Measurements from ENCODE around the gene SCUBE1. TPM values are rescaled to one million over a fixed set of nuclear protein-coding genes. Genes with fewer than 3 reads are reported as not detected.

SCUBE1 gene
- total RNA-seq, 3 donors from 2014 or later, result 0.48 to 0.98 (median 0.88) TPM

DNA sequence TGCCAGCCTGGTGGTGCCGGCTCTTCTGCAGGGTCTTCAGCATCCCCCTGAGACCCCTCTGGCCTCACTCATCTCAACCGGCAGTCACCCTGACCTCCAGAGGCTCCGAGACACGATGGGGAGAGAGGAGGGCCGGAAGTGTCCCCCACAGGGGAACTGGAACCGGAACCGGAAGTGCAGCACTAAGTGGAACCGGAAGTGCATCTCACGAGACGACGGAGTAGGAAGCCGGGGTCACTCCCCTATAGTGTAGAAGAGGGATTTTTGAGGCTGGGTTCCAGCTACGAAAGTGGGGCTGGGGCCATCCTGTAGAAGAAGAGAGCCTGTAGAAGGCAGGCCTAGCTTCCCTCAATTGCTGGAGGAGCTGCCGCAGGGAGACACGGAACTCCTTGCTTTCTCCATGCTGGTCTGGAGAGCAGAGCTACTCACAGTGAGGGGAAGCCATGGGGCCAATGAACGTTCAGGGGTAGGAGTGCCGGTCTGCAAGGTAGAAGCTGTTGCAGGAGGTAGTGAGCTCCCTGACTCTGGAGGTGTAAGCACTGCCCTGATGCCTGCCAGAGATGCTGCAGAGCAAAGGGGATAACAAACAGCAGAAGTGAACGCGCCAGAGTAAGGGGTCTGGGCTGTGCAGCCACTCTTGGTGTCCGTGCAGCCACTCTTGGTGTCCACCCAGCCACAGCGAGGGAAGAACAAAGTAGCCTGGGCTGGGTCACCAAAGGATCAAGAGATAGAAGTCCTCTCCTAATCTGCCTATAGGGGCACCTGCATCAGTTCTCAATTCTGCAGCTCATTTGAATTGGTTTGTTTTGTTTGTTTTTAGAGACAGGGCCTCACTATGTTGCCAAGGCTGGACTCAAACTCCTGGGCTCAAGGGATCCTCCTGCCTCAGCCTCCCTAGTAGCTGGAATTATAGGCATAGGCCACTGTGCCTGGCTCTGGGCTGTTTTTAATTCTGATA is 21.9 kb downstream of the SCUBE1 start:
- DNase-seq (ENCODE audit: low spot score in 2 of 2), result no peak
- Histone ChIP-seq H3K4me3 (no peak overlapping the region), H3K36me3 (no peaks in the 10 kb centered on the region), H3K9me3 (no peaks in the 10 kb centered on the region), H3K4me1 (no peaks in the 10 kb centered on the region), H3K27me3 (no peaks in the 10 kb centered on the region), H3K27ac (no peak overlapping the region)
- TF ChIP-seq POLR2A (IDR thresholded peaks at IDR 0.05), result no peak
- TF ChIP-seq, protein P1, sequence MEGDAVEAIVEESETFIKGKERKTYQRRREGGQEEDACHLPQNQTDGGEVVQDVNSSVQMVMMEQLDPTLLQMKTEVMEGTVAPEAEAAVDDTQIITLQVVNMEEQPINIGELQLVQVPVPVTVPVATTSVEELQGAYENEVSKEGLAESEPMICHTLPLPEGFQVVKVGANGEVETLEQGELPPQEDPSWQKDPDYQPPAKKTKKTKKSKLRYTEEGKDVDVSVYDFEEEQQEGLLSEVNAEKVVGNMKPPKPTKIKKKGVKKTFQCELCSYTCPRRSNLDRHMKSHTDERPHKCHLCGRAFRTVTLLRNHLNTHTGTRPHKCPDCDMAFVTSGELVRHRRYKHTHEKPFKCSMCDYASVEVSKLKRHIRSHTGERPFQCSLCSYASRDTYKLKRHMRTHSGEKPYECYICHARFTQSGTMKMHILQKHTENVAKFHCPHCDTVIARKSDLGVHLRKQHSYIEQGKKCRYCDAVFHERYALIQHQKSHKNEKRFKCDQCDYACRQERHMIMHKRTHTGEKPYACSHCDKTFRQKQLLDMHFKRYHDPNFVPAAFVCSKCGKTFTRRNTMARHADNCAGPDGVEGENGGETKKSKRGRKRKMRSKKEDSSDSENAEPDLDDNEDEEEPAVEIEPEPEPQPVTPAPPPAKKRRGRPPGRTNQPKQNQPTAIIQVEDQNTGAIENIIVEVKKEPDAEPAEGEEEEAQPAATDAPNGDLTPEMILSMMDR (IDR thresholded peaks at IDR 0.05), result no peak
- intact Hi-C loops (cut with DNase I; ENCODE audit: low total_unique reads), result no loop called here

DNA sequence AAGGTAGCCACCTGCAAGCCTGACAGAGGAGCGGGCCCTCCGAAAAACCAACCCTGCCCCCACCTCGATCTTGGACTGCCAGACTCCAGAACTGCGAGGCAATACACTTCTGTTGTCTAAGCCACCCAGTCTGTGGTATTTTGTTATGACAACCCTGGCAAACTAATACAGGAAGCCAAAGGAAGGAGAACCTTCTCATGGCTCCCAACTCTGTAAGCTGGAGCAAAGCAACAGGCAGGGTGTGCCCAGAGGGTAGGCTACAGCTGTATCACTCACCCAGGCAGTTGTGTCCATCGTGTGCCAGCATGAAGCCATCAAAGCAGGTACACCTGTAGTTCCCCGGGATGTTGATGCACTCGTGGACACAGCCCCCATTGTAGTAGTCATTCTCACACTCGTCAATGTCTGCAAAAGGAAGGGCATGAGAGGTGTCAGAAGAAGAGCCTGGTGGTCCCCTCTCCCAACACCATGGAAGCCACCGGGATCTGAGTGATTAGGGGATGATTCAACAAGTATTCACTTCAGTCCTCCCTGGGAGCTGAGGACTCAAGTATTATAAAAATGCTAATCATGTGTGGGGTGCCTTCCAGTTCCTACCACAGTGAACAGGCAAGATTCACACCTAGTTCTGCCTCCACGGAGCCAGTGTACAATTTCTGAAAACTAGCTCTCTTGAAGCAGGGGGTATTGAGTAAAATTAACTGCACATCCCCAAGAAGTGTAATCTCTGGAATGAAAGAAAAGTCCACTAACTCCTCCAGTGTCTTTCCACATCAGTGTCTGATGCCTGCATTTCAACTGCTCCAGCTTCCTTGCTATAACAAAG is 23.3 kb downstream of the SCUBE1 start:
- H3K36me3 ChIP-seq, result no peaks in the 10 kb centered on the region
- no peaks in the 10 kb centered on the region for H3K27me3 ChIP-seq
- no peak overlapping the region for H3K27ac ChIP-seq
- TF ChIP-seq, protein P1 (IDR thresholded peaks at IDR 0.05), result no peak
- no peak for TF ChIP-seq POLR2AphosphoS5 (IDR thresholded peaks at IDR 0.05)
- TF ChIP-seq POLR2A (IDR thresholded peaks at IDR 0.05), result no peak
- no peaks in the 10 kb centered on the region for H3K9me3 ChIP-seq
- H3K4me1 ChIP-seq, result no peaks in the 10 kb centered on the region
- intact Hi-C loops (cut with DNase I; ENCODE audit: low total_unique reads), result no loop called here
- H3K4me3 ChIP-seq, result no peak overlapping the region
- no peak for DNase-seq (ENCODE audit: low spot score in 2 of 2)

DNA sequence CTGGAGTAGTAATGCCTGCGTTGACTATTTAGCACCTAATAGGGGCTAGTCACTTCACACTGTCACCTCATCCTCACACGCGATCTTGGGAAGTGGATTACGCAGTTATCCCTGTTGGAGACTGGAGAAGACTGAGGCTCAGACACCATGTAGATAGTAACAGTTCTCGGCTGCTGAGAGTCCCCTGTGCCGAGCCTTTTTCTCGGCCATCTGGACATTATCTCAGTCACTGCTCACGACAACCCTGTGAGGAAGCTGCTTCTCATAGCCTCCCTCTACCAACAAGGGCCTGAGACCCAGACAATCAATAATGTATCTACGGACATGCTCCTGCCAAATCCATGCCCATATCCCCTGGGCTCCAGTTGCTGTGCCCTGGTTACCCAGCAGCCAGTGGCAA is 25.9 kb downstream of the SCUBE1 start:
- Histone ChIP-seq H3K27ac (no peak overlapping the region), H3K36me3 (no peaks in the 10 kb centered on the region), H3K4me1 (no peaks in the 10 kb centered on the region), H3K4me3 (no peak overlapping the region), H3K27me3 (no peaks in the 10 kb centered on the region), H3K9me3 (no peaks in the 10 kb centered on the region)
- intact Hi-C loops (cut with DNase I; ENCODE audit: low total_unique reads), result no loop called here
- TF ChIP-seq POLR2AphosphoS5 (IDR thresholded peaks at IDR 0.05) (no peak), POLR2A (IDR thresholded peaks at IDR 0.05) (no peak)
- TF ChIP-seq, protein P1 (IDR thresholded peaks at IDR 0.05), result no peak
- DNase-seq (ENCODE audit: low spot score in 2 of 2), result no peak

DNA sequence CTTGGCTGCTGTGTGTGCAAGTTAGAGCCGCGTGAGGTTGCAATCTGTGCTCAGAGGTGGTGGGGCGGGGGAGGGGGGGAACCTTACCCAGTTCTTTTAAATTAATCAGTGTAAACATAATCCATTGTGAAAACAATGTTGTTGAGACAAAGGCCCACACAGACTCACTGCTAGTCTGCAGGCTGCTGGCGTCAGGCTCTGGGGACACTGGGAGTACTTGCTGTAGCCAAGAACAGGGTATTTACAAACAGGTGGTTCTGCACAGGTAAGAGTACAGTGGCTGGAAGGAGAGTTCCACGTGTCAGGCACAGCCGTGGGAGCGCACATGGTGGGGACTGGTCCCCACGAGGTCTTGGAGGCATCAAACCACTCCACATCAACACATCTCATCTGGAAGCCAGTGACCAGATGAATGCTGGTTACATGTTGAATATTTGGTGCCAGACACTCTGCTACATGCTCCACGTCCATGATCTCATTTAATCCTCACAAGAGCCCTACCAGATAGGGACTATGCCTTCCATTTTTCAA is 27.4 kb downstream of the SCUBE1 start:
- no peak for TF ChIP-seq POLR2A (IDR thresholded peaks at IDR 0.05)
- no peak for TF ChIP-seq POLR2AphosphoS5 (IDR thresholded peaks at IDR 0.05)
- TF ChIP-seq, protein P1 (IDR thresholded peaks at IDR 0.05), result no peak
- no peaks in the 10 kb centered on the region for H3K36me3 ChIP-seq
- no peaks in the 10 kb centered on the region for H3K4me1 ChIP-seq
- intact Hi-C loops (cut with DNase I; ENCODE audit: low total_unique reads), result no loop called here
- no peak overlapping the region for H3K4me3 ChIP-seq
- no peak overlapping the region for H3K27ac ChIP-seq
- no peak for DNase-seq (ENCODE audit: low spot score in 2 of 2)
- H3K27me3 ChIP-seq, result no peaks in the 10 kb centered on the region
- H3K9me3 ChIP-seq, result no peaks in the 10 kb centered on the region
